Gastroesophageal sphincter (tissue), 3 donors: ENCODE results near the gene LIF.

Source experiments
- CTCF ChIP-seq, 4 experiments: fragments of 200-600 bp in 2 of 4; fragments of 450-650 bp in 2 of 4; sonication (generic) in 1 of 4; IDR thresholded peaks; one replicate each; pipeline ENCODE4 v1.5.1; 2017 to 2019; ENCODE audit warnings: antibody characterized with exemption in 4 of 4, mild to moderate bottlenecking in 2 of 4, moderate library complexity in 2 of 4
- POLR2A ChIP-seq, 2 donors: fragments of 450-650 bp; IDR thresholded peaks; one replicate each; pipeline ENCODE4 v1.6.1; 2017; ENCODE audit warnings: antibody characterized with exemption in 2 of 2, mild to moderate bottlenecking in 2 of 2, moderate library complexity in 1 of 2

DNA sequence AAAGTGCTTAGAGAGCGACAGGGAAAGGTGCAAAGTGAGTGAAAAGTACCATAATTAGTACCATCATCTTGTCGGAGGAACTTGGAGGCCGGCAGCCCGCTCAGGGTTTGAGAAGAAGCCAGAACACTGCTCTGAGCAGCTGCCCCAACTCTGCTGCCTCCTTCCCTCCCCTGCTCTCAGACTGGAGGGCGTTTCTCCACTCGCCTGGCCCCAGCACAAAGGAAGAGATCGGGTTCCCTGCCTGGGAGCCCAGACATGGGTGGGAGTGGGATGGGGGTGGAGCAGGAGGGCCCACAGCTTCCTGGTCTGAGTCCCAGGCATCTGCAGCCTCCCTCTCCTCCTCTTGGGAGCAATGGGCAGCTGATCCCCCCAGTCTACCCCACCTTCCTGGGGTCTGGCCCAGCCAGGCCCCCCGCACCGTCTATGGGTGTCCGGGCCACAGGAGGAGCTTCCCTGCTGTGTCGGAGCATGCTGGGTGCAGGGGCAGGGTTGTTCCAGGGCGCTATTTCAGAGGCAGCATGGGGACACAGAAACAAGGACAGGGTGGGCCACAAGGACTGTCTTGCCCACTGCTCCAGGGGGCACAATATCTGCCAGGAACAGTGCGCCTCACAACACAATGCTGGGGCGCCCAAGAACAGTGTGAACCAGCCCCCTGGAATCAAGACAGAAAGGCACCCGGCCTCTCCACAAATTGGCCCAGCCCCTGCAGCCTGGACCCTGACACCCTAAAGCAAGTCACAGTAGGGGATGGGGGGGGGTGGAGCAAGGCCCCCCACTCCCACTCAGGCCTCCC lies 4.8 kb downstream of the LIF start:
- TF ChIP-seq CTCF (IDR thresholded peaks at IDR 0.05) = no peak
- no peak for TF ChIP-seq POLR2A (IDR thresholded peaks at IDR 0.05)
